ENCODE data around the gene DCBLD2. TPM values are rescaled to one million over a fixed set of nuclear protein-coding genes. Genes with fewer than 3 reads are reported as not detected.

The DCBLD2 gene
- total and polyA plus RNA-seq, 2 experiments from 2014 or later = 68.3 to 203 TPM

- no peaks in the 10 kb centered on the region for H3K79me2 ChIP-seq (ENCODE audit: insufficient read depth)
- no peaks in the 10 kb centered on the region for H3K36me3 ChIP-seq (ENCODE audit: low read depth)
- no peak overlapping the region for H3K9ac ChIP-seq
- H3K9me3 ChIP-seq (ENCODE audit: low read depth) = no peaks in the 10 kb centered on the region
- H2AFZ ChIP-seq = no peak overlapping the region
- H3F3A ChIP-seq (ENCODE audit: insufficient read depth) = no peaks in the 10 kb centered on the region
- 70% methylated on average over 8 of the region's 8 CpGs for whole genome bisulfite sequencing, 2 experiments (ENCODE audit: low coverage in 1 of 2, low lambda C conversion rate in 2 of 2, missing lambda C conversion rate in 2 of 2)
- no peaks in the 10 kb centered on the region for H3K9me2 ChIP-seq (ENCODE audit: insufficient read depth)
- peaks cover 60% of the 10 kb centered on the region for H3K27me3 ChIP-seq (replicated peaks; ENCODE audit: insufficient read depth)
- in situ Hi-C loops (cut with MboI) = no loop called here
- H4K20me1 ChIP-seq (ENCODE audit: insufficient read depth) = no peaks in the 10 kb centered on the region
- H3K4me2 ChIP-seq (ENCODE audit: unreplicated experiment) = no peak overlapping the region
- H3K4me3 ChIP-seq = no peak overlapping the region
- no peak for DNase-seq
- TF ChIP-seq EZH2 (IDR thresholded peaks at IDR 0.05; ENCODE audit: insufficient read depth, poor library complexity, severe bottlenecking) (no peak), EZH2phosphoT487 (IDR thresholded peaks at IDR 0.05; ENCODE audit: insufficient read depth, low read depth) (no peak)
- H3K4me1 ChIP-seq (ENCODE audit: insufficient read depth) = no peaks in the 10 kb centered on the region
- H3K27ac ChIP-seq = no peak overlapping the region
Observed at GRCh38 chr3:98770261-98771039, 131.0 kb downstream of the DCBLD2 start.

GRCh38 chr3:98769448-98769847 lies 132.0 kb downstream of the DCBLD2 start:
- no peaks in the 10 kb centered on the region for H3K4me1 ChIP-seq (ENCODE audit: insufficient read depth)
- TF ChIP-seq EZH2 (IDR thresholded peaks at IDR 0.05; ENCODE audit: insufficient read depth, poor library complexity, severe bottlenecking) (no peak), EZH2phosphoT487 (IDR thresholded peaks at IDR 0.05; ENCODE audit: insufficient read depth, low read depth) (no peak)
- no peak overlapping the region for H3K9ac ChIP-seq
- H3K79me2 ChIP-seq (ENCODE audit: insufficient read depth) = no peaks in the 10 kb centered on the region
- no peaks in the 10 kb centered on the region for H4K20me1 ChIP-seq (ENCODE audit: insufficient read depth)
- DNase-seq = no peak
- H3K4me3 ChIP-seq = no peak overlapping the region
- H3K36me3 ChIP-seq (ENCODE audit: low read depth) = no peaks in the 10 kb centered on the region
- no peak overlapping the region for H3K4me2 ChIP-seq (ENCODE audit: unreplicated experiment)
- no peak overlapping the region for H3K27ac ChIP-seq
- H3K9me2 ChIP-seq (ENCODE audit: insufficient read depth) = no peaks in the 10 kb centered on the region
- H3K27me3 ChIP-seq (replicated peaks; ENCODE audit: insufficient read depth) = peaks cover 68% of the 10 kb centered on the region
- no peak overlapping the region for H2AFZ ChIP-seq
- in situ Hi-C loops (cut with MboI) = no loop called here
- H3F3A ChIP-seq (ENCODE audit: insufficient read depth) = no peaks in the 10 kb centered on the region
- H3K9me3 ChIP-seq (ENCODE audit: low read depth) = no peaks in the 10 kb centered on the region

- no peak overlapping the region for H3K4me3 ChIP-seq
- H2AFZ ChIP-seq = no peak overlapping the region
- in situ Hi-C loops (cut with MboI) = no loop called here
- no peaks in the 10 kb centered on the region for H3F3A ChIP-seq (ENCODE audit: insufficient read depth)
- no peaks in the 10 kb centered on the region for H3K9me3 ChIP-seq (ENCODE audit: low read depth)
- TF ChIP-seq EZH2 (IDR thresholded peaks at IDR 0.05; ENCODE audit: insufficient read depth, poor library complexity, severe bottlenecking) (no peak), EZH2phosphoT487 (IDR thresholded peaks at IDR 0.05; ENCODE audit: insufficient read depth, low read depth) (no peak)
- WGBS, 2 experiments (ENCODE audit: low coverage in 1 of 2, low lambda C conversion rate in 2 of 2, missing lambda C conversion rate in 2 of 2) = 11 to 21% methylated on average over 2 of the region's 2 CpGs
- H3K79me2 ChIP-seq (ENCODE audit: insufficient read depth) = no peaks in the 10 kb centered on the region
- H3K27me3 ChIP-seq (replicated peaks; ENCODE audit: insufficient read depth) = peaks cover 68% of the 10 kb centered on the region
- DNase-seq = no peak
- H3K9ac ChIP-seq = no peak overlapping the region
- no peaks in the 10 kb centered on the region for H3K9me2 ChIP-seq (ENCODE audit: insufficient read depth)
- H4K20me1 ChIP-seq (ENCODE audit: insufficient read depth) = no peaks in the 10 kb centered on the region
- H3K27ac ChIP-seq = no peak overlapping the region
- H3K36me3 ChIP-seq (ENCODE audit: low read depth) = no peaks in the 10 kb centered on the region
- H3K4me2 ChIP-seq (ENCODE audit: unreplicated experiment) = no peak overlapping the region
- H3K4me1 ChIP-seq (ENCODE audit: insufficient read depth) = no peaks in the 10 kb centered on the region
Observed at GRCh38 chr3:98768961-98769360, 132.5 kb downstream of the DCBLD2 start.

GRCh38 chr3:98766924-98767323 lies 134.6 kb downstream of the DCBLD2 start:
- H3K4me3 ChIP-seq = no peak overlapping the region
- DNase-seq = no peak
- no peak overlapping the region for H3K9ac ChIP-seq
- no peak overlapping the region for H3K27ac ChIP-seq
- H3K4me1 ChIP-seq (ENCODE audit: insufficient read depth) = no peaks in the 10 kb centered on the region
- peaks cover 64% of the 10 kb centered on the region for H3K27me3 ChIP-seq (replicated peaks; ENCODE audit: insufficient read depth)
- in situ Hi-C loops (cut with MboI) = no loop called here
- no peaks in the 10 kb centered on the region for H3F3A ChIP-seq (ENCODE audit: insufficient read depth)
- H3K36me3 ChIP-seq (ENCODE audit: low read depth) = no peaks in the 10 kb centered on the region
- no peaks in the 10 kb centered on the region for H3K9me2 ChIP-seq (ENCODE audit: insufficient read depth)
- H3K4me2 ChIP-seq (ENCODE audit: unreplicated experiment) = no peak overlapping the region
- no peak for TF ChIP-seq EZH2phosphoT487 (IDR thresholded peaks at IDR 0.05; ENCODE audit: insufficient read depth, low read depth)
- no peak for TF ChIP-seq EZH2 (IDR thresholded peaks at IDR 0.05; ENCODE audit: insufficient read depth, poor library complexity, severe bottlenecking)
- no peaks in the 10 kb centered on the region for H3K79me2 ChIP-seq (ENCODE audit: insufficient read depth)
- no peaks in the 10 kb centered on the region for H4K20me1 ChIP-seq (ENCODE audit: insufficient read depth)
- H2AFZ ChIP-seq = no peak overlapping the region
- no peaks in the 10 kb centered on the region for H3K9me3 ChIP-seq (ENCODE audit: low read depth)

GRCh38 chr3:98765721-98766120 lies 135.8 kb downstream of the DCBLD2 start:
- H3K4me3 ChIP-seq = no peak overlapping the region
- peaks cover 58% of the 10 kb centered on the region for H3K27me3 ChIP-seq (replicated peaks; ENCODE audit: insufficient read depth)
- H3K9ac ChIP-seq = no peak overlapping the region
- H3K9me3 ChIP-seq (ENCODE audit: low read depth) = no peaks in the 10 kb centered on the region
- no peaks in the 10 kb centered on the region for H4K20me1 ChIP-seq (ENCODE audit: insufficient read depth)
- no peaks in the 10 kb centered on the region for H3F3A ChIP-seq (ENCODE audit: insufficient read depth)
- no peaks in the 10 kb centered on the region for H3K9me2 ChIP-seq (ENCODE audit: insufficient read depth)
- WGBS, 2 experiments (ENCODE audit: low coverage in 1 of 2, low lambda C conversion rate in 2 of 2, missing lambda C conversion rate in 2 of 2) = 28 to 31% methylated on average over 4 of the region's 4 CpGs
- H3K36me3 ChIP-seq (ENCODE audit: low read depth) = no peaks in the 10 kb centered on the region
- no peak overlapping the region for H3K27ac ChIP-seq
- in situ Hi-C loops (cut with MboI) = no loop called here
- H3K79me2 ChIP-seq (ENCODE audit: insufficient read depth) = no peaks in the 10 kb centered on the region
- H3K4me2 ChIP-seq (ENCODE audit: unreplicated experiment) = no peak overlapping the region
- no peak overlapping the region for H2AFZ ChIP-seq
- DNase-seq = no peak
- TF ChIP-seq EZH2 (IDR thresholded peaks at IDR 0.05; ENCODE audit: insufficient read depth, poor library complexity, severe bottlenecking) (no peak), EZH2phosphoT487 (IDR thresholded peaks at IDR 0.05; ENCODE audit: insufficient read depth, low read depth) (no peak)
- H3K4me1 ChIP-seq (ENCODE audit: insufficient read depth) = no peaks in the 10 kb centered on the region

Measured in GM23248 (cell line).